HFFc6 (cell line): ENCODE measurements around the gene TM9SF2. TPM values are rescaled to one million over a fixed set of nuclear protein-coding genes. Genes with fewer than 3 reads are reported as not detected.

Source experiments
- DNase-seq: peaks from one replicate; pipeline ENCODE4 v3.0.0-alpha.2; 2018
- H3K27ac Mint-ChIP-seq: 2 replicates; pipeline ENCODE4 v1.8.0; 2020; ENCODE audit warnings: mild to moderate bottlenecking, mixed read lengths
- H3K27me3 Mint-ChIP-seq: 2 replicates; pipeline ENCODE4 v1.8.0; 2021; ENCODE audit warnings: mild to moderate bottlenecking, moderate library complexity, mixed read lengths; ENCODE audit not compliant: insufficient read depth
- H3K36me3 Mint-ChIP-seq: 2 replicates; pipeline ENCODE4 v1.8.0; 2021; ENCODE audit warnings: low read depth, mixed read lengths
- H3K4me1 Mint-ChIP-seq: 2 replicates; pipeline ENCODE4 v1.8.0; 2020; ENCODE audit warnings: low read depth, mixed read lengths
- H3K4me3 Mint-ChIP-seq: 2 replicates; pipeline ENCODE4 v1.8.0; 2020; ENCODE audit warnings: mild to moderate bottlenecking, moderate library complexity, mixed read lengths
- H3K9me3 Mint-ChIP-seq: 2 replicates; pipeline ENCODE4 v1.8.0; 2020; ENCODE audit warnings: mild to moderate bottlenecking, mixed read lengths
- CTCF ChIP-seq: fragments of 200-600 bp; sonication (generic); IDR thresholded peaks from 2 replicates; pipeline ENCODE4 v1.5.0; 2021; ENCODE audit warnings: antibody characterized with exemption, mild to moderate bottlenecking
- total RNA-seq, 6 experiments: library from RNA; stranded (reverse); fragmentation: NEBNext Ultra II Directional; extraction: Animal tissue kit (Norgen Biotek cat#: 25700); gene quantifications; 2 replicates in 1 of 6; 3 replicates in 5 of 6; pipeline ENCODE4 v1.2.3, GENCODE V29; 2021

The TM9SF2 gene
- total RNA-seq, 6 experiments from 2014 or later, result 101 to 127 (median 122) TPM

GRCh38 chr13:99542788-99543406 is 41.6 kb downstream of the TM9SF2 start:
- Mint-ChIP-seq H3K4me1 (peaks cover 9% of the 10 kb centered on the region), H3K27me3 (no peaks in the 10 kb centered on the region), H3K4me3 (no peak overlapping the region), H3K36me3 (peaks cover 33% of the 10 kb centered on the region), H3K9me3 (no peaks in the 10 kb centered on the region), H3K27ac (no peak overlapping the region)
- TF ChIP-seq CTCF, result no peak
- DNase-seq, result no peak

GRCh38 chr13:99545361-99545760 is 44.1 kb downstream of the TM9SF2 start:
- H3K4me3 Mint-ChIP-seq, result no peak overlapping the region
- H3K36me3 Mint-ChIP-seq, result peaks cover 37% of the 10 kb centered on the region
- H3K4me1 Mint-ChIP-seq, result peaks cover 7% of the 10 kb centered on the region
- no peak overlapping the region for H3K27ac Mint-ChIP-seq
- H3K9me3 Mint-ChIP-seq, result no peaks in the 10 kb centered on the region
- TF ChIP-seq CTCF, result no peak
- DNase-seq, result no peak
- no peaks in the 10 kb centered on the region for H3K27me3 Mint-ChIP-seq

- DNase-seq, result no peak
- no peak for TF ChIP-seq CTCF
- no peak overlapping the region for H3K27ac Mint-ChIP-seq
- peaks cover under 1% of the 10 kb centered on the region for H3K4me1 Mint-ChIP-seq
- no peaks in the 10 kb centered on the region for H3K9me3 Mint-ChIP-seq
- no peak overlapping the region for H3K4me3 Mint-ChIP-seq
- no peaks in the 10 kb centered on the region for H3K27me3 Mint-ChIP-seq
- H3K36me3 Mint-ChIP-seq, result peaks cover 32% of the 10 kb centered on the region
These were observed 44.7 kb downstream of the TM9SF2 start for GRCh38 chr13:99545979-99546378.

- H3K27ac Mint-ChIP-seq, result no peak overlapping the region
- H3K4me1 Mint-ChIP-seq, result no peaks in the 10 kb centered on the region
- no peaks in the 10 kb centered on the region for H3K27me3 Mint-ChIP-seq
- H3K9me3 Mint-ChIP-seq, result no peaks in the 10 kb centered on the region
- no peak overlapping the region for H3K4me3 Mint-ChIP-seq
- no peak for DNase-seq
- H3K36me3 Mint-ChIP-seq, result peaks cover 33% of the 10 kb centered on the region
- TF ChIP-seq CTCF, result no peak
These were observed 45.6 kb downstream of the TM9SF2 start for GRCh38 chr13:99546878-99547277.

- H3K27ac Mint-ChIP-seq, result no peak overlapping the region
- H3K4me3 Mint-ChIP-seq, result no peak overlapping the region
- H3K36me3 Mint-ChIP-seq, result peaks cover 28% of the 10 kb centered on the region
- no peaks in the 10 kb centered on the region; the same call in 1 of the 2 replicates for H3K27me3 Mint-ChIP-seq
- TF ChIP-seq CTCF, result no peak
- H3K4me1 Mint-ChIP-seq, result no peaks in the 10 kb centered on the region
- no peaks in the 10 kb centered on the region for H3K9me3 Mint-ChIP-seq
- DNase-seq, result no peak
These were observed 47.2 kb downstream of the TM9SF2 start for GRCh38 chr13:99548448-99548847.
